Sigmoid colon (tissue), 4 donors: Measurements from ENCODE around the gene STPG1.

ENCODE experiments used
- EP300 ChIP-seq, 4 donors: sonication (generic); formaldehyde crosslinking; IDR thresholded peaks; one replicate each; pipeline ENCODE4 v1.6.1; 2017; ENCODE audit warnings: antibody characterized with exemption in 4 of 4
- POLR2A ChIP-seq, 2 donors: fragments of 450-650 bp; IDR thresholded peaks; one replicate each; pipeline ENCODE4 v1.6.1; 2016; ENCODE audit warnings: antibody characterized with exemption in 2 of 2, mild to moderate bottlenecking in 2 of 2, moderate library complexity in 2 of 2
- POLR2AphosphoS5 ChIP-seq, 4 donors: sonication (generic); formaldehyde crosslinking; IDR thresholded peaks; one replicate each; pipeline ENCODE4 v1.6.1; 2017; ENCODE audit warnings: antibody characterized with exemption in 4 of 4
- TF ChIP-seq, protein P1 (sequence below), 4 experiments: fragments of 450-650 bp in 3 of 4; fragments of 200-600 bp in 1 of 4; IDR thresholded peaks; one replicate each; pipeline ENCODE4 v1.5.1; 2016 to 2019; ENCODE audit warnings: antibody characterized with exemption in 4 of 4, mild to moderate bottlenecking in 3 of 4, moderate library complexity in 2 of 4

DNA sequence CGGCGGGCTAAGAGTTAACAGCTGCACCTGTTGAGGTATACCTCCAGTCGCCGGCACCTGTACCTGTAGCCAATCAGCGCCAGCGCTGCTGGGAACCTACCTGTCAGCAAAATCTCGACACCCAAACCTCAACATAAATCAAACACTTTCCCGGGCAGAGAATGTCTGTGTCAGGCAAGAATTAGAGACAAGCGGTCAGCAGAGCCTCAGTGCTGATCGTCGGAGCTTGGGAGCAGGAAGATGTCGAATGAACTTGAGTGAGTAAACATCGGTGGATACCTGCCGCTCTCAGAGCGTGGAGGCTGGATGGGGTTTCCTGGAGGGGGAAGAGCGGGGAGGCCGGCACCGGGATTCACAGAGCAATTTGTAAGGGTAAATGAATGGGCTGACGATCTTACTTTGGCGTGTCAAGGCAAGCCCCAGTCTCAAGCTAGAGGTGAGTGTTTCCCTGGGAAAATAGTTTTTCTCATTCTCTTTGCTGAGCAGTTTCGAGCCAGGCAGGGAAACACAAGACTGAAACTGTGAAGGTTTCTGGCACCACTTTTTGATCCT, 94.2 kb downstream of the STPG1 start, which contains the start of gene GRHL3:
- TF ChIP-seq, protein P1, sequence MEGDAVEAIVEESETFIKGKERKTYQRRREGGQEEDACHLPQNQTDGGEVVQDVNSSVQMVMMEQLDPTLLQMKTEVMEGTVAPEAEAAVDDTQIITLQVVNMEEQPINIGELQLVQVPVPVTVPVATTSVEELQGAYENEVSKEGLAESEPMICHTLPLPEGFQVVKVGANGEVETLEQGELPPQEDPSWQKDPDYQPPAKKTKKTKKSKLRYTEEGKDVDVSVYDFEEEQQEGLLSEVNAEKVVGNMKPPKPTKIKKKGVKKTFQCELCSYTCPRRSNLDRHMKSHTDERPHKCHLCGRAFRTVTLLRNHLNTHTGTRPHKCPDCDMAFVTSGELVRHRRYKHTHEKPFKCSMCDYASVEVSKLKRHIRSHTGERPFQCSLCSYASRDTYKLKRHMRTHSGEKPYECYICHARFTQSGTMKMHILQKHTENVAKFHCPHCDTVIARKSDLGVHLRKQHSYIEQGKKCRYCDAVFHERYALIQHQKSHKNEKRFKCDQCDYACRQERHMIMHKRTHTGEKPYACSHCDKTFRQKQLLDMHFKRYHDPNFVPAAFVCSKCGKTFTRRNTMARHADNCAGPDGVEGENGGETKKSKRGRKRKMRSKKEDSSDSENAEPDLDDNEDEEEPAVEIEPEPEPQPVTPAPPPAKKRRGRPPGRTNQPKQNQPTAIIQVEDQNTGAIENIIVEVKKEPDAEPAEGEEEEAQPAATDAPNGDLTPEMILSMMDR (IDR thresholded peaks at IDR 0.05) = no peak
- TF ChIP-seq POLR2A (IDR thresholded peaks at IDR 0.05) (no peak), POLR2AphosphoS5 (IDR thresholded peaks at IDR 0.05) (no peak), EP300 (IDR thresholded peaks at IDR 0.05) (no peak)
